OCI-LY1 (cell line): ENCODE results near the gene VWCE.

Experiments
- EZH2 ChIP-seq: fragments of 200-600 bp; sonication (generic), shearing (Covaris generic); IDR thresholded peaks from 2 replicates; pipeline ENCODE4 v1.8.0; 2017; ENCODE audit warnings: borderline replicate concordance, mixed run types, mild to moderate bottlenecking, antibody characterized with exemption, low read length, moderate library complexity, mixed read lengths
- TF ChIP-seq, protein P1 (sequence below): fragments of 200-600 bp; sonication (generic), shearing (Covaris generic); IDR thresholded peaks from 2 replicates; pipeline ENCODE4 v1.5.1; 2017; ENCODE audit warnings: mild to moderate bottlenecking, antibody characterized with exemption, low read length, moderate library complexity, mixed read lengths

DNA sequence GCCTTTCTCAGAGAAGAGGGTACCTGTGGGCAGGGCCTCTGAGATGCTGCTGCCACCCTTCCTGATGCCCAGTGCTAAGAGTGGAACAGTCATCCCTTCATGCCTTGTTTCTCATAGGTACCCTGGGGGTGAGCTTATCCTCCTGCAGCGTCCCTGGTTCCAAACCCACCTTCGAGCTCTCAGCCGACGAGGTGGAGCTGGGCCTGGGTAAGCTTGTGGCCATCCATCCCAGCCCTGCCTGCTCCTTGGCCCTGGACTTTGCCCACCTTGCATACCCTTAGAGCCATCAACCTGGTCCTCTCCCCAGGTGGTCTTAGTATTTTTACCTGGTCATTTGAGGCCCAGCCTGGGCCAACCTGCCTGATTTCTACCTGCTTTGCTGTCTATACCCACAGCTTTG, 46.6 kb upstream of the VWCE start:
- TF ChIP-seq, protein P1, sequence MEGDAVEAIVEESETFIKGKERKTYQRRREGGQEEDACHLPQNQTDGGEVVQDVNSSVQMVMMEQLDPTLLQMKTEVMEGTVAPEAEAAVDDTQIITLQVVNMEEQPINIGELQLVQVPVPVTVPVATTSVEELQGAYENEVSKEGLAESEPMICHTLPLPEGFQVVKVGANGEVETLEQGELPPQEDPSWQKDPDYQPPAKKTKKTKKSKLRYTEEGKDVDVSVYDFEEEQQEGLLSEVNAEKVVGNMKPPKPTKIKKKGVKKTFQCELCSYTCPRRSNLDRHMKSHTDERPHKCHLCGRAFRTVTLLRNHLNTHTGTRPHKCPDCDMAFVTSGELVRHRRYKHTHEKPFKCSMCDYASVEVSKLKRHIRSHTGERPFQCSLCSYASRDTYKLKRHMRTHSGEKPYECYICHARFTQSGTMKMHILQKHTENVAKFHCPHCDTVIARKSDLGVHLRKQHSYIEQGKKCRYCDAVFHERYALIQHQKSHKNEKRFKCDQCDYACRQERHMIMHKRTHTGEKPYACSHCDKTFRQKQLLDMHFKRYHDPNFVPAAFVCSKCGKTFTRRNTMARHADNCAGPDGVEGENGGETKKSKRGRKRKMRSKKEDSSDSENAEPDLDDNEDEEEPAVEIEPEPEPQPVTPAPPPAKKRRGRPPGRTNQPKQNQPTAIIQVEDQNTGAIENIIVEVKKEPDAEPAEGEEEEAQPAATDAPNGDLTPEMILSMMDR, result no peak
- TF ChIP-seq EZH2, result no peak
